HG03280 (cell line): Measurements from ENCODE around the gene CEP44.
"Not testable (repeated sequence)": the region's sequence is repeated elsewhere in the genome, so short reads cannot be mapped to it uniquely, and the experiment has no call there.

ENCODE experiments used
- ATAC-seq: cut with Tn5 transposase; IDR thresholded peaks from one replicate; pipeline ENCODE4 v1.9.1; 2021; ENCODE audit warnings: mild to moderate bottlenecking, moderate library complexity; ENCODE audit not compliant: unreplicated experiment

Gene CEP44, protein sequence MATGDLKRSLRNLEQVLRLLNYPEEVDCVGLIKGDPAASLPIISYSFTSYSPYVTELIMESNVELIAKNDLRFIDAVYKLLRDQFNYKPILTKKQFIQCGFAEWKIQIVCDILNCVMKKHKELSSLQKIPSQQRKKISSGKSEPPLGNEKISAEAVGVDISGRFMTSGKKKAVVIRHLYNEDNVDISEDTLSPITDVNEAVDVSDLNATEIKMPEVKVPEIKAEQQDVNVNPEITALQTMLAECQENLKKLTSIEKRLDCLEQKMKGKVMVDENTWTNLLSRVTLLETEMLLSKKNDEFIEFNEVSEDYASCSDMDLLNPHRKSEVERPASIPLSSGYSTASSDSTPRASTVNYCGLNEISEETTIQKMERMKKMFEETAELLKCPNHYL

DNA sequence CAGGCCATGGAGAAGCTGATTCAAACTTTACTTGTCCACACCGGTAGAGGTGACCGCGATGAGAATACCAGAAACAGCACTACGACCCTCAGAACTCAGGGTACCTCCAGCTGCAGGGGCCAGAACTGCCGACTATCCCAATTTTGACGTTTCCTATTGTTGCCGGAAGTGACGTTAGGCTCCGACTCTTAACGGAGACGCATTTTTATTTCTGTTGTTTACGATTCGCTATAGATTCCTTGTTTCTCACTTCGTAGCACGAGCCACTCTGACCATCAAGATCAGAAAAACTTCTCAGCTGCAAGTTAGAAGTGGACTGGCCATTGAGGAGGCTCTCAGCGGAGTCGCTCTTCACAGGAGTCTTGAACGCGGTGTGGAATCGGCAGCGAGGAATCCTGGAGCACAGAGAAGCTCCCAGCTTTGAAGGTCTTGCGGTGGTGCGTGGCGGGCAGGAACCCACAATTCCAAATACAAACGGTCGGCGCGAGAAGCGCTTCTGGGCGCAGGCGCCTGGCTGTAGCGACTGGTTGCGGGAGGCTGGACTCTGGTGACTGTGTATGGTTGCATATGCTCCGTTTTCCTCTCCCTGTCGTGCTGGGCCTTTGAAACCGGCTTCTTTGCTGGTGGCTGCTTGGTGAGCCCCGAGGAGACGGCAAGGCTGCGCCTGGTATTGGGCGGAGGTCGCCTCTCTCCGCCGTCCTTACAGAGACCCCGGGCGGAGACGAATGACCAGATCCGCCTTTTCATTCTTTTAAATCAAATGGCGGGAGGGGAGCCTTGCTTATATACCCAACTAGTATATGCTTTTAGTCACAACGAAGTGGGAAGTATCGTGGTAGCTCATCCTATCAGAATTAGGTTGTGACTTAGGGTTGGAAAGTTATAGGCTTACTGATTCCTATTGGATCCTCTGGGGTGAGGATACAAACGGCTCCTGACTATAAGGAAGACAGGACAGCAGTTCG lies at the start of gene CEP44, which contains the start of gene FBXO8:
TSS of gene CEP44 (plus strand) at position 405 of the 965 bp plus-strand sequence. CDS start 15,211 bp downstream, outside the sequence.
TSS of gene FBXO8 (minus strand) at position 161 of the 965 bp plus-strand sequence. CDS start 20,575 bp downstream, outside the sequence.
- peak; percentile 56 for ATAC-seq

GRCh38 chr4:174236359-174236758 lies 47.4 kb upstream of the CEP44 start:
- no peak for ATAC-seq

- ATAC-seq: no peak
These were observed 42.5 kb upstream of the CEP44 start for GRCh38 chr4:174241162-174241561.

GRCh38 chr4:174244441-174244840 lies 39.3 kb upstream of the CEP44 start:
- ATAC-seq: no peak

DNA sequence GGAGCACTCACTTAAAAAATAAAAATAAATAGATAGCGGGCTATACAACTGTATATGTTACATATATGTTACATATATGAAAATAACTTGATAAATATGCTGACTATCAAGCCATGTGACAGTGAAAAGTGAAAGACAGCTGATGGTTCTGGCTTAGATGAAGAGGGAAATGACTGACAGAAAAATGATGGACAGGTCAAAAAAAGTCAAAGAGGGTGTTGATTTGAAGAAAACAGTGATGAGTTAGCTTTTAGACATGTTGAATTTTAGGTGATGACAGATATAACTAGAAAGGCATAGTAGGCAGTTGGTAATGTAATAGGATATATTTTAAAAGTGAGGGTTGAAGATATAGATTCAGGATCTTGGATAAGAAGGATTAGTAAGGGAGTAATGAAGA lies 38.0 kb upstream of the CEP44 start:
- no peak for ATAC-seq

DNA sequence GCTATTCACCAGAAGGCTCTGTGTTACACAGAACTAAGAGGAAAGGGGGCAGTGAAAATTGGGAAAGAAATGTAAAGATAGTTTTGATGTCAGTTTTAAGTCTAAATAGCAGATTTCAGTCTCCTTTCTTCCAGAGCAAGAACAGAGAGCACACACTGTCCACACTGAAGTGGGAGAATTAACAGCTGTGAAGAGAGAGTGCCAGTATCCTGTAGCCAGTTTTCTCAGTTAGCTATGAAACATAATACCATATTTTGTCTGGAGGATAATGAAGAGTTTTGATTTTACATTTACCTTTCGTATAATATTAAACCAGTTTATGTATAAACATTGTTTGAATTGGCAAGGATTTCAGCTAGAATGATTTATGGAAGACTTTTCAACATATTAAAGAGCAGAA lies 35.3 kb upstream of the CEP44 start:
- ATAC-seq: no peak

GRCh38 chr4:174252412-174252811 lies 31.3 kb upstream of the CEP44 start:
- no peak for ATAC-seq

GRCh38 chr4:174254613-174255012 lies 29.1 kb upstream of the CEP44 start:
- no peak for ATAC-seq

- no peak for ATAC-seq
These were observed 28.3 kb upstream of the CEP44 start for GRCh38 chr4:174255374-174255773.

GRCh38 chr4:174255786-174256185 lies 27.9 kb upstream of the CEP44 start:
- ATAC-seq: no peak

DNA sequence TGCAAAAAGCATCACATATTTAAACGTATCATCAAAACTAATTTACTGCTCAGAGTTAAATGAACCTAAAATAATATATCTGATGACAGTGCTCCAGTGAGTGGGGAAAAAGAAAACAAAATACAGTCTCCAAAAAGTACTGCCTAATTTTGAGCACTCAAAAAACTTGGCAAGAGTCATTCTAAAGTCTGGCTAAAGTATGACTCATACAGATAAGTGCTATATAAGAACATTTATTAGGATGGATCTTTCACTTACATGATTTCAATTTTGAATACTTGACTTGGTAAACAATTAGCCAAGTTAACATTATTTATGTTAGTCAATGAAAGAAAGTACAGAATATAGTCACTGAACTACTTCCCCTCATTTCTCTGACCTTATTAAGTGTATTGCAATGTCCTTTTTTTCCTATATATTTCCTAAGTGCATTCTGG lies 27.4 kb upstream of the CEP44 start:
- no peak for ATAC-seq

DNA sequence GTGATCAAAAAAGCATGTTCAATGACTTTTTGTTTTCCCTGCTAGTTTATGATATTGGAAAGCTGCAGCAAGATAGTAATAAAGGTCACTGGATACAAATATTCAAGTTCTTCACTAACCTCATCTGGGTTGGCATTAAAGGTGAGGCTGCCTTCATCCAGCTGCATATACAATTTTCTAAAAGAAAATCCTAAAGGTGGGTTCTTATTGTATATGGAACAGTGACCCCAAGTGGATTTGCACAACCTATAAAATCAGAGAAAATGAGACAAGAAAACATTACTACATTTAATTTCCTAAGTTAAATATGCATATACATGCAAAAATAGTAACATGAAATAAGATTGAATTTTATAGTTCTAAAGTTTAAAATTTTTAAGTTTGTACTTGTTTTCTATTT lies 24.1 kb upstream of the CEP44 start:
- no peak for ATAC-seq

DNA sequence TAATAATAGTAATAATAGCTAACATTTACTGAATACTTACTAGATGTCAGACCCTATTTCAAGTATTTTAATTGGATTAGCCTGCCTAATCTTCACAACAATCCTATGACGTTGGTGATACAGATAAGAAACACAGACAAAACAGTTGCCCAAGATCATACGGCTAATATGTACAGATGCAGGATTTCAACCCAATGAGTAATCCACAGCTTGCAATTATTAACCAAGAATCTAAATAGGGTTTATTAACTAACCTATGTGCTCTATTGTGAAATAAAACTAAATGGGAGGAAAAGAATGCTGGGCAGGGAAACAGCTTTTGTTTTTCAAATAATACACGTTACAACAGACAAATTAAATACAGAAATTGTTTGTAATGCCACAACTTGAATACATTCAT lies 23.6 kb upstream of the CEP44 start:
- ATAC-seq: no peak

DNA sequence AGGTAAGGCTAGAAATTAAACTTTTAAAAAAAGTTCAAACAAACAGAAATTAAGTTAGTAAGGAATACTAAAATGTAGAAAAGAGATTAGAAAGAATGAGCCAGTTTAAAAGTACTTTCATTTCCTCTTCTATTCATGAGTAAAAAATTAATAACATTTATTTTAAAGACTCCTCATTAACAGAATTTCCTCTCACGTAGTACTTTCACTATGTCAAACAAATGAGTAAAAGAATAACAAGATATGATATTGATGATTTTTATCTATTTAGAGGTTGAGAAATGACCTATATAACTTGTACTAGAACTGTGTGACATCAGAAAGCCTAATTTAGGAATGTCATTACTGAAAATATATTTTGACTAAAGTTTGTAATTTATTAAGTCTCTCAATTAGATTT lies 22.3 kb upstream of the CEP44 start:
- not testable (repeated sequence) for ATAC-seq

- no peak for ATAC-seq
These were observed 20.9 kb upstream of the CEP44 start for GRCh38 chr4:174262624-174263444.

GRCh38 chr4:174263445-174263736 lies 20.3 kb upstream of the CEP44 start:
- no peak for ATAC-seq

- no peak for ATAC-seq
These were observed 17.8 kb upstream of the CEP44 start for GRCh38 chr4:174265916-174266315.

GRCh38 chr4:174266416-174266815 lies 17.3 kb upstream of the CEP44 start:
- no peak for ATAC-seq

DNA sequence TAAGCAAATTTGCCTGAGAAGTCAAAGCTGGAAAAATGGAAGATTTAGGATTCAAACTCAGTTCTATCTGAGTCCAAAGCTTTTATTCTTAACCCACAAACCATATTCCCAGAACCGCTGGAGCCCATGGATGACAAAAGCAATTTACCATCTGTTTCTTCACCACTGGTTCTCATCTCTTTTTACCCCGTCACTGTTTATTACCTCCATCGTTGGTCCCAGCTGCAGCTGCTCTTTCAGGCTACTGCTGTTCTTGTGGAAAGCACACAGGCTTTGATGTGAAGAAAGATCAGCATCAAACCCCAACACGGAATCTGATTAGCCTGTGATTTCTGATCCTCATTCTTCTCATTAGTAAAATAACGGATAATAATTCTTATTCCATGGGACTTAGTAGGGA lies 9.8 kb upstream of the CEP44 start:
- ATAC-seq: no peak

GRCh38 chr4:174274436-174274835 lies 9.3 kb upstream of the CEP44 start:
- no peak for ATAC-seq

DNA sequence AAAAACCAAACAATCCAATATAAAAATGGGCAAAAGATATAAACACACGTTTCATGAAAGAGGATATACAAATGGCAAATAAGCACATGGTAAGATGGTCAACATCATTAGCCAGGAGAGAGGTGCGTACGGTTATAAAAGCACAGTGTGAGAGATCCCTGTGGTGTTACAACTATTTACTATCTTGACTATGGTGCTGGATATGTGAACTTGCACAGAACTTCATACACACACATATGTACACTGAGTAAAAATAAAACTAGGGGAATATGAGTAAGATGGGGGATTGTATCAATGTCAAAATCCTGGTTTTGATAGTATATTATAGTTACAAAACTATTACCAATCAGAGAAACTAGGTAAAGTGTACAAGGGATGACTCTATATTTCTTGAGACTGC lies 8.6 kb upstream of the CEP44 start:
- no peak for ATAC-seq
